ENCODE results near the gene OR2A7.
"Not testable (repeated sequence)": the region's sequence is repeated elsewhere in the genome, so short reads cannot be mapped to it uniquely, and the experiment has no call there.

DNA sequence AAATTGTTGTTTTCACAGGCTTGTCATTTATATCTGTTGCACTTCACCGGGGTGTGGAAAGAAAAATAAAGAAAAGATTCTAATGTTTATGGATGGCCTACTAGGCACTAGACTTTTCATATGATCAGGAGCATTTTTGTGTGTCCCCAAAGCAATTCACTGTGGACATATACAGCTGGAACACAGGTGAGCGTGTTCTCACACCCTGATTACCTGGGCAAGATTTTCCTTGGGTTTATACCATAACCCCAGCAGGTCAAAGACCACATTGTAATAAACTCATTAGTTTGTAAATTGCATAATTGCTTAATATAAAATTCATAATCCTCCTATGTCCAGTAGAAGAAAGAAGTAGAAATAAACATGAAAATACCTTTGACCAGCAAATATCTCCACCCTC lies 46.6 kb upstream of the OR2A7 start:
- TF ChIP-seq, protein P1, sequence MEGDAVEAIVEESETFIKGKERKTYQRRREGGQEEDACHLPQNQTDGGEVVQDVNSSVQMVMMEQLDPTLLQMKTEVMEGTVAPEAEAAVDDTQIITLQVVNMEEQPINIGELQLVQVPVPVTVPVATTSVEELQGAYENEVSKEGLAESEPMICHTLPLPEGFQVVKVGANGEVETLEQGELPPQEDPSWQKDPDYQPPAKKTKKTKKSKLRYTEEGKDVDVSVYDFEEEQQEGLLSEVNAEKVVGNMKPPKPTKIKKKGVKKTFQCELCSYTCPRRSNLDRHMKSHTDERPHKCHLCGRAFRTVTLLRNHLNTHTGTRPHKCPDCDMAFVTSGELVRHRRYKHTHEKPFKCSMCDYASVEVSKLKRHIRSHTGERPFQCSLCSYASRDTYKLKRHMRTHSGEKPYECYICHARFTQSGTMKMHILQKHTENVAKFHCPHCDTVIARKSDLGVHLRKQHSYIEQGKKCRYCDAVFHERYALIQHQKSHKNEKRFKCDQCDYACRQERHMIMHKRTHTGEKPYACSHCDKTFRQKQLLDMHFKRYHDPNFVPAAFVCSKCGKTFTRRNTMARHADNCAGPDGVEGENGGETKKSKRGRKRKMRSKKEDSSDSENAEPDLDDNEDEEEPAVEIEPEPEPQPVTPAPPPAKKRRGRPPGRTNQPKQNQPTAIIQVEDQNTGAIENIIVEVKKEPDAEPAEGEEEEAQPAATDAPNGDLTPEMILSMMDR (IDR thresholded peaks at IDR 0.05; ENCODE audit: low read length): not testable (repeated sequence)
- not testable (repeated sequence) for TF ChIP-seq EZH2phosphoT487 (IDR thresholded peaks at IDR 0.05; ENCODE audit: low read length); EZH2 (optimal IDR thresholded peaks at IDR 0.05; ENCODE audit: low read depth, low read length)
